ENCODE results near the gene LYSMD4. TPM values are rescaled to one million over a fixed set of nuclear protein-coding genes. Genes with fewer than 3 reads are reported as not detected.
"Not testable (repeated sequence)": the region's sequence is repeated elsewhere in the genome, so short reads cannot be mapped to it uniquely, and the experiment has no call there.

The LYSMD4 gene
- total RNA-seq, 1 donor from 2014 or later = 4.3 TPM

- TF ChIP-seq CTCF (conservative IDR thresholded peaks at IDR 0.05; ENCODE audit: low read depth, low read length) = no peak
- DNase-seq (ENCODE audit: low read depth) = no peak
- no peak overlapping the region for H3K4me3 ChIP-seq (ENCODE audit: low read depth, low read length)
These were observed 19.8 kb upstream of the LYSMD4 start for GRCh38 chr15:99753066-99753465.

- TF ChIP-seq CTCF (conservative IDR thresholded peaks at IDR 0.05; ENCODE audit: low read depth, low read length) = no peak
- DNase-seq (ENCODE audit: low read depth) = no peak
- H3K4me3 ChIP-seq (ENCODE audit: low read depth, low read length) = no peak overlapping the region
These were observed 19.3 kb upstream of the LYSMD4 start for GRCh38 chr15:99752556-99752955.

- DNase-seq (ENCODE audit: low read depth); H3K4me3 ChIP-seq (ENCODE audit: low read depth, low read length): not testable (repeated sequence)
These were observed 17.1 kb upstream of the LYSMD4 start for GRCh38 chr15:99750326-99750725.

GRCh38 chr15:99749386-99749785 is 16.1 kb upstream of the LYSMD4 start:
- no peak for TF ChIP-seq CTCF (conservative IDR thresholded peaks at IDR 0.05; ENCODE audit: low read depth, low read length)
- DNase-seq (ENCODE audit: low read depth) = no peak
- no peak overlapping the region for H3K4me3 ChIP-seq (ENCODE audit: low read depth, low read length)

GRCh38 chr15:99745370-99746086 is 12.3 kb upstream of the LYSMD4 start:
- no peak for DNase-seq (ENCODE audit: low read depth)
- no peak for TF ChIP-seq CTCF (conservative IDR thresholded peaks at IDR 0.05; ENCODE audit: low read depth, low read length)
- no peak overlapping the region for H3K4me3 ChIP-seq (ENCODE audit: low read depth, low read length)

- DNase-seq (ENCODE audit: low read depth) = no peak
- no peak overlapping the region for H3K4me3 ChIP-seq (ENCODE audit: low read depth, low read length)
- TF ChIP-seq CTCF (conservative IDR thresholded peaks at IDR 0.05; ENCODE audit: low read depth, low read length) = no peak
These were observed 10.9 kb upstream of the LYSMD4 start for GRCh38 chr15:99744142-99744541.

- no peak for DNase-seq (ENCODE audit: low read depth)
- no peak overlapping the region for H3K4me3 ChIP-seq (ENCODE audit: low read depth, low read length)
- TF ChIP-seq CTCF (conservative IDR thresholded peaks at IDR 0.05; ENCODE audit: low read depth, low read length) = no peak
These were observed 8.6 kb upstream of the LYSMD4 start for GRCh38 chr15:99741835-99742234.

Measured in epithelial cell of proximal tubule (primary cell).